Tibial nerve (tissue), 4 donors: ENCODE data around the gene BMERB1. TPM values are rescaled to one million over a fixed set of nuclear protein-coding genes. Genes with fewer than 3 reads are reported as not detected.
A peak's percentile ranks its signal among the peaks of the same experiment; 100 is the strongest.

Experiments
- DNase-seq, 2 donors: peaks; one replicate each; pipeline ENCODE4 v3.0.0-alpha.2; 2019; ENCODE audit warnings: low spot score in 2 of 2
- H3K27ac ChIP-seq, 4 donors: fragments of 200-600 bp; sonication (generic) in 3 of 4; one replicate each; pipeline ENCODE4 v1.5.1; 2017 to 2019; ENCODE audit warnings: mild to moderate bottlenecking in 1 of 4
- H3K27me3 ChIP-seq, 2 donors: fragments of 200-600 bp; sonication (generic) in 1 of 2; one replicate each; pipeline versions ENCODE4 v1.5.1 to v1.6.0; 2017 to 2019
- H3K36me3 ChIP-seq, 3 donors: fragments of 200-600 bp; sonication (generic); one replicate each; pipeline ENCODE4 v1.5.1; 2018 to 2019
- H3K4me1 ChIP-seq, 4 donors: fragments of 200-600 bp; sonication (generic) in 3 of 4; one replicate each; pipeline ENCODE4 v1.5.1; 2017 to 2019
- H3K4me3 ChIP-seq, 4 donors: fragments of 200-600 bp; sonication (generic) in 3 of 4; one replicate each; pipeline ENCODE4 v1.5.1; 2017 to 2019; ENCODE audit warnings: mild to moderate bottlenecking in 1 of 4, moderate library complexity in 1 of 4
- H3K9me3 ChIP-seq, 4 donors: fragments of 200-600 bp; sonication (generic) in 3 of 4; one replicate each; pipeline ENCODE4 v1.5.1; 2017 to 2019
- CTCF ChIP-seq, 5 experiments: fragments of 200-600 bp in 3 of 5; fragments of 450-650 bp in 2 of 5; sonication (generic) in 3 of 5; IDR thresholded peaks; one replicate each; pipeline ENCODE4 v1.5.1; 2016 to 2019; ENCODE audit warnings: antibody characterized with exemption in 5 of 5, mild to moderate bottlenecking in 3 of 5, moderate library complexity in 2 of 5
- EP300 ChIP-seq, 2 donors: sonication (generic); formaldehyde crosslinking; IDR thresholded peaks; one replicate each; pipeline ENCODE4 v1.6.1; 2017; ENCODE audit warnings: antibody characterized with exemption in 2 of 2, mild to moderate bottlenecking in 1 of 2
- POLR2A ChIP-seq, 2 donors: fragments of 450-650 bp; IDR thresholded peaks; one replicate each; pipeline ENCODE4 v1.6.1; 2017; ENCODE audit warnings: antibody characterized with exemption in 2 of 2, mild to moderate bottlenecking in 2 of 2, moderate library complexity in 2 of 2
- WGBS, 2 donors: methylation state at CpG; one replicate each; pipeline ENCODE4 v1.1.5; 2018; 5-methylcytosine and 5-hydroxymethylcytosine counted together
- total RNA-seq, 4 donors: library from RNA; depleted of rRNA; stranded (reverse); fragments of >200 nt; gene quantifications; one replicate each; pipeline ENCODE4 v1.1.0, GENCODE V29; 2016

The BMERB1 gene
- total RNA-seq, 4 donors from 2014 or later, result 42.9 to 85.9 (median 54.8) TPM

DNA sequence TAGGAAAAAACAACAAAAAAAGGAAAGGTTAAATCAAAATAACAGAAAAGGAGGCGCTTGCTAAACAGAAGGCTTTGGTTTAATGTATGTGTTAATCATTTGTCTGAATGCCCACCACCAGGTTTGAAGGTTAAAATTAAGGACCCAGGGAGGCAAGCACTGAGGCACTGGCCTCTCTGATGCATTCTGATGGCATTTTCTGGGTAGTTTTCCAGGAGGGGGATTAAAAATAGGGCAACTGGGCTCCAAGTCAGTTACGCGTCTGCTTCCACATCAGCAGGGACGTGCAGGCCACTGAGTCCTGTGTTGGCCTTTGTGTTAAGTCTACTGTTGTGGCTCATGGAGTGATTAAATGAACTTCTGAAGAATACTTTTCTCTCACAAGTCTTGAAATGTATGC is 181.6 kb downstream of the BMERB1 start:
- TF ChIP-seq CTCF (IDR thresholded peaks at IDR 0.05) (no peak), POLR2A (IDR thresholded peaks at IDR 0.05) (no peak), EP300 (IDR thresholded peaks at IDR 0.05) (no peak)
- no peak overlapping the region for H3K4me3 ChIP-seq
- 90 to 92% methylated on average over 4 of the region's 4 CpGs for WGBS, 2 donors
- H3K27ac ChIP-seq, result peak overlapping the region in 1 of 4 donors; percentile 2
- no peaks in the 10 kb centered on the region for H3K9me3 ChIP-seq
- no peaks in the 10 kb centered on the region for H3K27me3 ChIP-seq
- H3K4me1 ChIP-seq, result no peaks in the 10 kb centered on the region
- peaks cover 5 to 99% (median 14%) of the 10 kb centered on the region in 3 donors for H3K36me3 ChIP-seq
- no peak for DNase-seq

DNA sequence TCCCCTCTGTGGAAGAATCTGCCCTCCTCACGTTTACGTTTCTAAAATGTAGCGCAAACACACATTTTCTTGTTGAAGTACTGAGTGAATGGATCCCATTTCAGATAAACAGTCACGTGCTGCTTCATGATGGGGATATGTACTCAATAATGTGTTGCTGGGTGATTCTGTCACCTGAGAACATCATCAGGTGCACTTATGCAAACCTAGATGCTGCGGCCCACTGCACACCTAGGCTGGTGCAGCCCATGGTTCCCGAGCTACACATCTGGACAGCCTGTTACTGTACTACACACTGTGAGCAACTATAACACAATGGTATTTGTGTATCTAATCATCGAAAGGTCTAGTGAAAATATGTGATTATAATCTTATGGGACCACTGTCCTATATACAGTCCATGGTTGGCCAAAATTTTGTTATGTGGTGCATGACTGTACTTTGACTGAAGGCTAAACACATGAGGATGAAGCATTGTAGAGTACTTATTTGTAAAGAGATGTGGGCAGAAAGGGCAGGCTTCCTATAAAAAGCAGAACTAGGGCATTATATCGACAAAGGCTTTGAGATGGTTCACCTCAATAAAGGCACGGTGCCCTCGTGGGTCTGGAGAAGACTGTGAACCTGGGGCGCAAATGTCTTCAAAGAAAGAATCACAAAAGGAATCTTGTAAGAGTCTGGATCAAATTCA is 182.2 kb downstream of the BMERB1 start:
- peaks cover 5 to 99% (median 16%) of the 10 kb centered on the region in 3 donors for H3K36me3 ChIP-seq

GRCh38 chr16:15617901-15618300 is 183.5 kb downstream of the BMERB1 start:
- peak overlapping the region in 2 of 4 donors; percentile 51 to 61 for H3K27ac ChIP-seq
- H3K4me1 ChIP-seq, result no peaks in the 10 kb centered on the region
- DNase-seq, result no peak
- no peaks in the 10 kb centered on the region for H3K9me3 ChIP-seq
- H3K4me3 ChIP-seq, result no peak overlapping the region
- WGBS, 2 donors, result 98 to 100% methylated on average over 4 of the region's 4 CpGs
- H3K36me3 ChIP-seq, result peaks cover 5 to 99% (median 14%) of the 10 kb centered on the region in 3 donors
- TF ChIP-seq CTCF (IDR thresholded peaks at IDR 0.05) (no peak), EP300 (IDR thresholded peaks at IDR 0.05) (no peak), POLR2A (IDR thresholded peaks at IDR 0.05) (no peak)
- no peaks in the 10 kb centered on the region for H3K27me3 ChIP-seq

More for the DNA sequence above, 182.2 kb downstream of the BMERB1 start:
- no peak for DNase-seq
- Histone ChIP-seq H3K27ac (peak overlapping the region in 1 of 4 donors; percentile 2), H3K4me1 (no peaks in the 10 kb centered on the region), H3K9me3 (no peaks in the 10 kb centered on the region), H3K27me3 (no peaks in the 10 kb centered on the region), H3K4me3 (no peak overlapping the region)
- WGBS, 2 donors, result 92 to 95% methylated on average over 11 of the region's 11 CpGs
- TF ChIP-seq CTCF (IDR thresholded peaks at IDR 0.05), result no peak
- no peak for TF ChIP-seq POLR2A (IDR thresholded peaks at IDR 0.05)
- no peak for TF ChIP-seq EP300 (IDR thresholded peaks at IDR 0.05)

GRCh38 chr16:15618392-15618791 is 184.0 kb downstream of the BMERB1 start:
- no peak for DNase-seq
- TF ChIP-seq CTCF (IDR thresholded peaks at IDR 0.05) (no peak), POLR2A (IDR thresholded peaks at IDR 0.05) (no peak), EP300 (IDR thresholded peaks at IDR 0.05) (no peak)
- H3K27me3 ChIP-seq, result no peaks in the 10 kb centered on the region
- H3K4me1 ChIP-seq, result no peaks in the 10 kb centered on the region
- WGBS, 2 donors, result 67 to 71% methylated on average over 4 of the region's 4 CpGs
- H3K4me3 ChIP-seq, result no peak overlapping the region
- no peaks in the 10 kb centered on the region for H3K9me3 ChIP-seq
- peaks cover 7 to 98% (median 14%) of the 10 kb centered on the region in 3 donors for H3K36me3 ChIP-seq
- peak overlapping the region in 2 of 4 donors; percentile 51 to 61 for H3K27ac ChIP-seq

DNA sequence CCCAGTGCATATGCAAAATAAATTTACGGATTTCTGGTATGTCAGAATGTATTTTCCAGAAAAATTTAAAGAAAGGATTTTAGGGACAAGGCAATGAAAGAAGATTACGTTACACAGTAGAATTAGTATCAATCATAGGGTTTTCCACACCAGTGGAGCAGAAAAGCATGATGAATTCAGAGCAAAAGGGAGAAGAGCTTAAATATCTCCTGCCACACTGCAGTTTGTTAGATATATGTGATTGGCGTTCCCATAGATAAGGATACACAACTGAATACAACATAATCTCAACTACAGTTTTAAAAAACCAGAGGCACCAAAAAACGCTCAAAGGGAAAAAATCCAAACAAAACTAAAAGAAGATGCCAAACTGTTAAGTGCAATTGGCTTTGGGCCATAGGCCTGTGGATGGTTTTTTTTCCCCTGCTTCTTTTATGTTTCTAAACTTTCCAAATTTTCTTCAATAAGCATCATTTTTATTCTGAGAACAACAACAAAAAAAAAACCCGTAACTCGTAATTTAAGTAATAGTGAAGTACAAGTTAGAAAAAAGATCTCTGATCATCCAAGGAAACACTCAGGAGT is 186.3 kb downstream of the BMERB1 start:
- no peaks in the 10 kb centered on the region for H3K27me3 ChIP-seq
- DNase-seq, result no peak
- no peaks in the 10 kb centered on the region for H3K9me3 ChIP-seq
- no peaks in the 10 kb centered on the region for H3K4me1 ChIP-seq
- H3K4me3 ChIP-seq, result no peak overlapping the region
- 70 to 77% methylated on average over 6 of the region's 6 CpGs for WGBS, 2 donors
- peaks cover 11 to 98% (median 33%) of the 10 kb centered on the region in 3 donors for H3K36me3 ChIP-seq
- no peak for TF ChIP-seq EP300 (IDR thresholded peaks at IDR 0.05)
- TF ChIP-seq POLR2A (IDR thresholded peaks at IDR 0.05), result no peak
- no peak for TF ChIP-seq CTCF (IDR thresholded peaks at IDR 0.05)
- no peak overlapping the region for H3K27ac ChIP-seq
